ENCODE data around the gene COL2A1. TPM values are rescaled to one million over a fixed set of nuclear protein-coding genes. Genes with fewer than 3 reads are reported as not detected.

The COL2A1 gene
- total and polyA plus RNA-seq, 2 donors (not counting 3 experiments of a cell fraction or from before 2014, with no cell fraction given): not detected

DNA sequence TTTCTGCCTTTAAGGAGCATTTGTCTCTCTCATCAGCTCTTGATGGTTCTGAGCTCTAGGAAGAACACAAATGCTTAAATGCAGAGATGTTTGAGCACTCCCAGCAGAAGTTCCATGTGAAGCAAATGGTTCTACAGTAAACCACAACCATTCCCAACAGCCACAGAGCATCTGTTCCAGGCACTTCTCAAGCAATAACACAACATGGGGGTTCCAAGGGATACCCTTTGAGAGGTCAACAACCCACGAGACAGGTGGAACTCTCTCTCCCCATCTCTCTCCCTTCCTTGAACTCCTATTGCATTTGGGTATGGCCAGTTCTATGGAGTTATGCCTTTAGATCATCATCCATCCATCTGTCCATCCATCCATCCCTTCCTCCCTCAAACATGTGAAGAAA, 5.2 kb upstream of the COL2A1 start:
- Histone ChIP-seq H3K4me1 (ENCODE audit: control insufficient read depth, extremely low read depth, insufficient read depth, low read length) (no peaks in the 10 kb centered on the region), H3K79me2 (ENCODE audit: control insufficient read depth, insufficient read depth, low read length) (no peaks in the 10 kb centered on the region), H4K20me1 (replicated peaks; ENCODE audit: control insufficient read depth, extremely low read depth, insufficient read depth, low read length) (no peaks in the 10 kb centered on the region), H3K27me3 (ENCODE audit: control insufficient read depth in 2 of 2, insufficient read depth in 2 of 2, low read length in 2 of 2) (peaks cover 48 to 63% of the 10 kb centered on the region in 2 experiments), H3K9ac (replicated peaks; ENCODE audit: extremely low read depth, insufficient read depth, low read length) (no peak overlapping the region), H3K9me3 (replicated peaks; ENCODE audit: control insufficient read depth, insufficient read depth, low read length) (no peaks in the 10 kb centered on the region), H3K4me3 (replicated peaks in 1 of 3; ENCODE audit: insufficient read depth in 1 of 3, low read depth in 1 of 3, low read length in 3 of 3) (no peak overlapping the region), H3K4me2 (ENCODE audit: insufficient read depth, low read length) (no peak overlapping the region), H2AFZ (ENCODE audit: low read depth, low read length) (no peak overlapping the region), H3K9me1 (replicated peaks; ENCODE audit: control insufficient read depth, extremely low read depth, insufficient read depth, low read length) (no peaks in the 10 kb centered on the region), H3K36me3 (ENCODE audit: control insufficient read depth in 2 of 2, extremely low read depth in 1 of 2, insufficient read depth in 2 of 2, low read length in 2 of 2) (no peaks in the 10 kb centered on the region), H3K27ac (ENCODE audit: insufficient read depth, low read depth, low read length) (no peak overlapping the region)
- no peak for DNase-seq (ENCODE audit: low read depth, low spot score)
- ChIA-PET CTCF (no interaction called here), POLR2A (no interaction called here)
- dilution Hi-C loops (cut with MboI; ENCODE audit: extremely low pct_ligation_motif_present, low sequenced_read_pairs) (no loop called here), intact Hi-C loops (cut with micrococcal nuclease) (no loop called here)
- no peak for TF ChIP-seq JUN (IDR thresholded peaks at IDR 0.05; ENCODE audit: borderline replicate concordance, insufficient read depth, insufficient read length, low read depth)
- TF ChIP-seq MYC (IDR thresholded peaks at IDR 0.05; ENCODE audit: low read depth, low read length): no peak
- no peak for TF ChIP-seq POLR2AphosphoS5 (IDR thresholded peaks at IDR 0.05; ENCODE audit: insufficient read depth, low read depth, low read length)
- no peak for TF ChIP-seq POLR2A (IDR thresholded peaks at IDR 0.05; ENCODE audit: low read depth, low read length)
- TF ChIP-seq, protein P1, sequence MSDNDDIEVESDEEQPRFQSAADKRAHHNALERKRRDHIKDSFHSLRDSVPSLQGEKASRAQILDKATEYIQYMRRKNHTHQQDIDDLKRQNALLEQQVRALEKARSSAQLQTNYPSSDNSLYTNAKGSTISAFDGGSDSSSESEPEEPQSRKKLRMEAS (IDR thresholded peaks at IDR 0.05; ENCODE audit: insufficient read depth, insufficient read length): no peak
- FAIRE-seq: no peak
- no TSS peak for BruUV-seq (replicated peaks)

DNA sequence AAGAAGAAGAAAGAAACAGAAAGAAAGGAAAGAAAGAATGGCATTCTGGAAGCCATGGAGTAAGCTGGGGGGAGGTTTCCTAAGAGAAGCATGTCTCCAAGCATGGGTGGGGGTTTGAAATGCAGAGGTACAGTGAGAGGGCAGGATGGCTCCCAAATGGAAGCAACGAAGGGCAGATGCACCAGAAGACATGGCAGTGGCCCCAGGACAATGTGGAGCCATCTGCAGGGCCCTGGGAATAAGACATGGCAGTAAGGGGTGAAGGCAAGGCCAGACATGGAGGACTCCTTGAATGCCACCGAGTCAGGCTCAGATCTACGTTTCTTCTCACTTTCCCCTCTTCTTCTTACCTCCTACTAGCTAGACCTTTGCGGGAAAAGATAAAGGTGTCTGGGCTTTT, 4.7 kb upstream of the COL2A1 start:
- FAIRE-seq: no peak
- Histone ChIP-seq H3K9me1 (replicated peaks; ENCODE audit: control insufficient read depth, extremely low read depth, insufficient read depth, low read length) (no peaks in the 10 kb centered on the region), H4K20me1 (replicated peaks; ENCODE audit: control insufficient read depth, extremely low read depth, insufficient read depth, low read length) (no peaks in the 10 kb centered on the region), H2AFZ (ENCODE audit: low read depth, low read length) (no peak overlapping the region), H3K9me3 (replicated peaks; ENCODE audit: control insufficient read depth, insufficient read depth, low read length) (no peaks in the 10 kb centered on the region), H3K36me3 (ENCODE audit: control insufficient read depth in 2 of 2, extremely low read depth in 1 of 2, insufficient read depth in 2 of 2, low read length in 2 of 2) (no peaks in the 10 kb centered on the region), H3K27ac (ENCODE audit: insufficient read depth, low read depth, low read length) (no peak overlapping the region), H3K27me3 (ENCODE audit: control insufficient read depth in 2 of 2, insufficient read depth in 2 of 2, low read length in 2 of 2) (peaks cover 51 to 68% of the 10 kb centered on the region in 2 experiments), H3K4me3 (replicated peaks in 1 of 3; ENCODE audit: insufficient read depth in 1 of 3, low read depth in 1 of 3, low read length in 3 of 3) (no peak overlapping the region), H3K79me2 (ENCODE audit: control insufficient read depth, insufficient read depth, low read length) (no peaks in the 10 kb centered on the region), H3K4me1 (ENCODE audit: control insufficient read depth, extremely low read depth, insufficient read depth, low read length) (no peaks in the 10 kb centered on the region), H3K9ac (replicated peaks; ENCODE audit: extremely low read depth, insufficient read depth, low read length) (no peak overlapping the region), H3K4me2 (ENCODE audit: insufficient read depth, low read length) (no peak overlapping the region)
- dilution Hi-C loops (cut with MboI; ENCODE audit: extremely low pct_ligation_motif_present, low sequenced_read_pairs): no loop called here
- ChIA-PET CTCF (no interaction called here), POLR2A (interaction anchor here (0.7 kb wide), 1 partner anchor 1591 kb away, joined by 3 read pairs; no protein-coding TSS in a partner anchor)
- intact Hi-C loops (cut with micrococcal nuclease): no loop called here
- TF ChIP-seq MYC (IDR thresholded peaks at IDR 0.05; ENCODE audit: low read depth, low read length): no peak
- no peak for TF ChIP-seq FOS (IDR thresholded peaks at IDR 0.05; ENCODE audit: borderline replicate concordance, insufficient read depth, low read length)
- TF ChIP-seq EZH2 (IDR thresholded peaks at IDR 0.05; ENCODE audit: borderline replicate concordance, low read depth, low read length, severe bottlenecking): no peak
- no peak for TF ChIP-seq JUN (IDR thresholded peaks at IDR 0.05; ENCODE audit: borderline replicate concordance, insufficient read depth, insufficient read length, low read depth)
- no peak for TF ChIP-seq POLR2A (IDR thresholded peaks at IDR 0.05; ENCODE audit: low read depth, low read length)
- TF ChIP-seq CTCF (IDR thresholded peaks at IDR 0.05; ENCODE audit: extremely low read depth in 1 of 2, insufficient read depth in 1 of 2, low read depth in 1 of 2, low read length in 2 of 2): no peak
- TF ChIP-seq GATA2 (IDR thresholded peaks at IDR 0.05; ENCODE audit: insufficient read depth, insufficient read length, low read depth, low read length): no peak
- no peak for TF ChIP-seq POLR2AphosphoS5 (IDR thresholded peaks at IDR 0.05; ENCODE audit: insufficient read depth, low read depth, low read length)
- TF ChIP-seq, protein P1 (IDR thresholded peaks at IDR 0.05; ENCODE audit: insufficient read depth, insufficient read length): no peak
- no TSS peak for BruUV-seq (replicated peaks)
- DNase-seq (ENCODE audit: low read depth, low spot score): no peak

Measured in endothelial cell of umbilical vein (primary cell).